Bronchial smooth muscle cell (primary cell): ENCODE data around the gene RASSF4. TPM values are rescaled to one million over a fixed set of nuclear protein-coding genes. Genes with fewer than 3 reads are reported as not detected.

ENCODE experiments used
- total RNA-seq: library from RNA; depleted of rRNA; stranded (reverse); fragments of >200 nt; gene quantifications from 2 replicates; pipeline ENCODE4 v1.2.1, GENCODE V29; 2014

The RASSF4 gene
- total RNA-seq: 8.2 and 10.2 TPM in 2 replicates

GRCh38 chr10:44959247-44960087 is at the start of gene RASSF4:
RASSF4 (plus strand) TSS chr10:44959802; CDS start chr10:44970203, 10,401 bp downstream.

GRCh38 chr10:44911081-44911540 is 48.5 kb upstream of the RASSF4 start, which contains the start of gene TMEM72:
TMEM72 (plus strand) TSS chr10:44911337; CDS start chr10:44911513, 176 bp downstream.

GRCh38 chr10:44978570-44979280 is 19.1 kb downstream of the RASSF4 start, which contains the start of gene DEPP1:
DEPP1 (minus strand) TSS chr10:44978809; CDS start chr10:44978030, 779 bp downstream.

GRCh38 chr10:45000752-45001380 is 41.3 kb downstream of the RASSF4 start, which contains the start of gene ZNF22:
ZNF22 (plus strand) TSS chr10:45000923; CDS start chr10:45003369, 2,446 bp downstream.

Other genes with a start within 250 kb of the RASSF4 start
- not detected in 2 replicates for gene TMEM72, start 48.5 kb upstream of the RASSF4 start, total RNA-seq
- 24.1 and 100 TPM in 2 replicates for gene DEPP1, start 19.0 kb downstream of the RASSF4 start, total RNA-seq
- gene ZNF22, start 41.1 kb downstream of the RASSF4 start, total RNA-seq: 5.8 and 8.0 TPM in 2 replicates